SJCRH30 (cell line): ENCODE data around the gene COPS8. TPM values are rescaled to one million over a fixed set of nuclear protein-coding genes. Genes with fewer than 3 reads are reported as not detected.

Source experiments
- DNase-seq, 2 experiments: peaks; one replicate each; pipeline ENCODE4 v3.0.0-alpha.2; 2015 to 2020
- H3K27ac ChIP-seq: fragments of 250-450 bp; sonication (Bioruptor Pico); 2 replicates; pipeline ENCODE4 v1.5.1; 2020; ENCODE audit warnings: mild to moderate bottlenecking, moderate library complexity
- H3K27me3 ChIP-seq: fragments of 250-450 bp; sonication (Bioruptor Pico); 2 replicates; pipeline ENCODE4 v1.5.1; 2020; ENCODE audit warnings: mild to moderate bottlenecking, moderate library complexity
- H3K36me3 ChIP-seq: fragments of 250-450 bp; sonication (Bioruptor Pico); 2 replicates; pipeline ENCODE4 v1.5.1; 2020; ENCODE audit warnings: mild to moderate bottlenecking, moderate library complexity
- H3K4me1 ChIP-seq: fragments of 250-450 bp; sonication (Bioruptor Pico); 2 replicates; pipeline ENCODE4 v1.5.1; 2020; ENCODE audit warnings: mild to moderate bottlenecking, moderate library complexity
- H3K4me3 ChIP-seq: fragments of 250-450 bp; sonication (Bioruptor Pico); 2 replicates; pipeline ENCODE4 v1.5.1; 2020; ENCODE audit warnings: mild to moderate bottlenecking, moderate library complexity
- H3K9me3 ChIP-seq: fragments of 250-450 bp; sonication (Bioruptor Pico); replicated peaks from 2 replicates; pipeline ENCODE4 v1.5.1; 2020; ENCODE audit warnings: mild to moderate bottlenecking, moderate library complexity
- total RNA-seq: library from RNA; depleted of rRNA; stranded (reverse); fragments of >200 nt; shearing (Covaris generic); gene quantifications from 2 replicates; pipeline ENCODE4 v1.2.3, GENCODE V29; 2014

COPS8 gene
- total RNA-seq, 1 experiment from 2014 or later = 179 TPM

- no peaks in the 10 kb centered on the region for H3K36me3 ChIP-seq
- H3K9me3 ChIP-seq = no peaks in the 10 kb centered on the region; the same call in 1 of the 2 replicates
- H3K4me3 ChIP-seq = no peak overlapping the region
- peaks cover 33% of the 10 kb centered on the region for H3K4me1 ChIP-seq
- H3K27ac ChIP-seq = no peak overlapping the region
- H3K27me3 ChIP-seq = no peaks in the 10 kb centered on the region
- no peak for DNase-seq
Observed at GRCh38 chr2:237058423-237058822, 27.3 kb upstream of the COPS8 start.

GRCh38 chr2:237059155-237059875 lies 26.4 kb upstream of the COPS8 start:
- no peaks in the 10 kb centered on the region for H3K36me3 ChIP-seq
- no peak overlapping the region for H3K4me3 ChIP-seq
- H3K27ac ChIP-seq = no peak overlapping the region
- no peaks in the 10 kb centered on the region for H3K9me3 ChIP-seq
- DNase-seq = no peak
- H3K27me3 ChIP-seq = no peaks in the 10 kb centered on the region
- peaks cover 33% of the 10 kb centered on the region for H3K4me1 ChIP-seq

GRCh38 chr2:237060534-237061312 lies 25.0 kb upstream of the COPS8 start:
- Histone ChIP-seq H3K27ac (peak overlapping the region; percentile 45; the same call in 1 of the 2 replicates), H3K9me3 (no peaks in the 10 kb centered on the region), H3K27me3 (no peaks in the 10 kb centered on the region), H3K36me3 (no peaks in the 10 kb centered on the region), H3K4me1 (peaks cover 33% of the 10 kb centered on the region), H3K4me3 (no peak overlapping the region)
- DNase-seq = peak; percentile 82 to 93

DNA sequence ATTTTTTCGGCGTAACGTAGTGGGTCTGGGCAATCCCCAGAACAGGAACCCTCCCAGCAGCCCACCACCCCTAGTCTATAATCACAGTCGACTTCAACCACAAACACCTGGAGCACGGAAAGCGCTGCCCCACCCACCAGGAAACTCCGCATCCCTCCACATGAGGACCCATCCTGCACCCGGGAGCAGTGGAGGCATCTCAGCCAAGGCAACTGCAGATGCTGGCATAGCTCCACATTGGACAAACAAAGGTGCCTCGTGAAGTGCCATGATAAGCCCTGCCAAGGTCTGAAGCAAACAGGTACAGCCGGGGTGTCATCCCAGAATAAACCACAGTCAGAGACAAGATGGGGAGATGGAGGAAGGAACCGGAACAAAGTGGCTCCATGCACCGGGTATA lies 24.3 kb upstream of the COPS8 start:
- no peak for DNase-seq
- Histone ChIP-seq H3K27me3 (no peaks in the 10 kb centered on the region), H3K4me3 (no peak overlapping the region), H3K9me3 (no peaks in the 10 kb centered on the region), H3K27ac (no peak overlapping the region; the same call in 1 of the 2 replicates), H3K36me3 (no peaks in the 10 kb centered on the region), H3K4me1 (peaks cover 33% of the 10 kb centered on the region)

DNA sequence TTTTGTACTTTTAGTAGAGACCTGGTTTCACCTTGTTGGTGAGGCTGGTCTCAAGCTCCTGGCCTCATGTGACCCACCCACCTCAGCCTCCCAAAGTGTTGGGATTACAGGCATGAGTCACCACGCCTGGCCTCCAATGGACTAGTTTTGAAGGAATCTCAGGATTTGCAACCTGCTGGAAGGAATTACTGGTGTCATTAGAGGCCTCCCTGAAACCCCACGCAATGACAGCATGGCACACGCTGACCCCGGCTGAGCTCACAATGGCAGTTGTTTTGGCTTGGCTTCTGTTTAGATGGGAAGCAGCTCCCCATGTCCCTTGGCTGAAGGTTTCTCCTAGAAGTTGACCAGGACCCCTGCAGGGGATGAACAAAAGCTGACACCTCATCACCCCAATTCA lies 23.1 kb upstream of the COPS8 start:
- H3K4me1 ChIP-seq = peaks cover 37% of the 10 kb centered on the region
- no peaks in the 10 kb centered on the region for H3K27me3 ChIP-seq
- H3K4me3 ChIP-seq = no peak overlapping the region
- H3K27ac ChIP-seq = 0 out of 2 replicates have a peak overlapping the region, but pooled peaks have one; percentile 2
- no peaks in the 10 kb centered on the region; the same call in 1 of the 2 replicates for H3K9me3 ChIP-seq
- no peaks in the 10 kb centered on the region for H3K36me3 ChIP-seq
- peak; percentile 30 to 50 for DNase-seq

- H3K4me1 ChIP-seq = peaks cover 39% of the 10 kb centered on the region
- no peaks in the 10 kb centered on the region for H3K27me3 ChIP-seq
- H3K27ac ChIP-seq = no peak overlapping the region
- H3K36me3 ChIP-seq = no peaks in the 10 kb centered on the region
- no peak for DNase-seq
- H3K4me3 ChIP-seq = no peak overlapping the region
- H3K9me3 ChIP-seq = no peaks in the 10 kb centered on the region; the same call in 1 of the 2 replicates
Observed at GRCh38 chr2:237064203-237065070, 21.3 kb upstream of the COPS8 start.

DNA sequence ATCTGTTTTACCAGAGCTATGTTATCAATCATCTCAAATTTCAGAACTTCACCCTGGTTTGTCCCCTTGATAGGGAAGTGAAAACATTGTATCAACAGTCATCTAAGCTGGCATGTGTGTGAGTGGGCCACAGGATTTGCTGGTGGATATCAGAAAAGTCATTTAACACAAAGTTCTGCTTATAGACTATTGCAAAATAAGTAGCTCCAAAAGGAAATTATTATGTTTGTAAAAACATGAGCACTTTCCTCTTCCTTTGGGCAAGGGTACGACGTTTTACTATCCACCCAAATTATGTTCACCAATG lies 20.7 kb upstream of the COPS8 start:
- H3K27me3 ChIP-seq = no peaks in the 10 kb centered on the region
- no peaks in the 10 kb centered on the region; the same call in 1 of the 2 replicates for H3K9me3 ChIP-seq
- no peak for DNase-seq
- H3K27ac ChIP-seq = no peak overlapping the region
- peaks cover 34% of the 10 kb centered on the region for H3K4me1 ChIP-seq
- no peak overlapping the region for H3K4me3 ChIP-seq
- H3K36me3 ChIP-seq = no peaks in the 10 kb centered on the region

DNA sequence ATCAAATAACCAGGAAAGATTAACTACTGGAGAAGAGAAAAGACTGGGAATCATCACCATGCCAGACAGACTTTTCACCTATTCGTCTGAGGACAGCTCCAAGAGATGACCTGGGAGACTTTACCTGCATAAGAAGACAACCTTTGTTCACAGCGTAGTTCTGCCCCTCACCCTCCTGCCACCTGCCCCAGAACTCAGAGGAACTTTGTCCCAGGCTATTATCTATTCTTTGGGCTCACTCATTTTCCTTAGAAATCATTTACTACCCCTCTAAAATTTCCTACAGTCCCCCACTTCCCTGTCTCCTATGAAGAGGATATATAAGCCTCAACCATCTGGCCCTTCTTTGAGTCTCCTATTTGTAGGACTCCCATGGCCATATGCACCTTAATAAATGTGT lies 19.3 kb upstream of the COPS8 start:
- no peaks in the 10 kb centered on the region; the same call in none of the 2 replicates for H3K9me3 ChIP-seq
- no peaks in the 10 kb centered on the region for H3K36me3 ChIP-seq
- H3K27me3 ChIP-seq = no peaks in the 10 kb centered on the region
- no peak for DNase-seq
- no peak overlapping the region for H3K4me3 ChIP-seq
- peaks cover 22% of the 10 kb centered on the region for H3K4me1 ChIP-seq
- no peak overlapping the region for H3K27ac ChIP-seq

DNA sequence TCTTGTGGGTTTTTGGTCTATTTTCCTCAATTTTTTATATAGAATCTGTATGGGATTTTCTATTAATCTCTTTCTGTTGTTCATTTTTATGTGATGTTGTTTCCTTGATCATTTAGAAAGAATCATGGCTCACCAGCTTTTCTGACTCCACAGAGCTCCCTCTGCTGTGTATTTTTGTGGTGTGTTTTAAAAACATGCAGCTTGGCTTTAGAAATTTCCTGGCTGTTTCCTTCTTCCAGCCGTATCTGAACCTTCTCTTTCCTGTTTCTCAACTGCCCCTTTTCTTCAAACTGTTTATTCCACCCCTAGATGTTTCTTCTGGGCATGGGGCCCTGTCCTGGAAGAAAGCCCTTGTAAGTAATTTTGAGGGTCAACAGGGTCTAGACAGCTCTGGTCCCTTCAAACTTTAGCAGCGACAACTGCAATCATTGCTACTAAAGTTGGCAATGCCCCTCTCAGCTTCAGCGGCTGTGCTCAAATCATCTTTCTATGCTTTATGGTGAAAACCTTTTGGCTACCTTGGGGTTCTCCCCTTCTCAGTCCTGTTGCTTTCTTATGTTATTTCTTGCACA lies 17.6 kb upstream of the COPS8 start:
- no peaks in the 10 kb centered on the region; the same call in none of the 2 replicates for H3K9me3 ChIP-seq
- peaks cover 9% of the 10 kb centered on the region for H3K4me1 ChIP-seq
- H3K36me3 ChIP-seq = no peaks in the 10 kb centered on the region
- DNase-seq = peak in 1 of 2 experiments; percentile 28
- H3K27me3 ChIP-seq = no peaks in the 10 kb centered on the region
- no peak overlapping the region for H3K27ac ChIP-seq
- H3K4me3 ChIP-seq = no peak overlapping the region

GRCh38 chr2:237072067-237072931 lies 13.4 kb upstream of the COPS8 start:
- no peaks in the 10 kb centered on the region; the same call in none of the 2 replicates for H3K9me3 ChIP-seq
- no peak overlapping the region for H3K27ac ChIP-seq
- H3K36me3 ChIP-seq = no peaks in the 10 kb centered on the region
- H3K27me3 ChIP-seq = no peaks in the 10 kb centered on the region
- peaks cover 19% of the 10 kb centered on the region for H3K4me1 ChIP-seq
- H3K4me3 ChIP-seq = no peak overlapping the region
- peak; percentile 68 to 89 for DNase-seq

- Histone ChIP-seq H3K27me3 (no peaks in the 10 kb centered on the region), H3K4me1 (peaks cover 14% of the 10 kb centered on the region), H3K36me3 (no peaks in the 10 kb centered on the region), H3K9me3 (no peaks in the 10 kb centered on the region; the same call in 1 of the 2 replicates), H3K4me3 (no peak overlapping the region), H3K27ac (no peak overlapping the region)
- no peak for DNase-seq
Observed at GRCh38 chr2:237073552-237073951, 12.1 kb upstream of the COPS8 start.

- Histone ChIP-seq H3K36me3 (no peaks in the 10 kb centered on the region), H3K27me3 (no peaks in the 10 kb centered on the region), H3K27ac (no peak overlapping the region), H3K4me3 (no peak overlapping the region), H3K4me1 (peaks cover 14% of the 10 kb centered on the region), H3K9me3 (no peaks in the 10 kb centered on the region; the same call in 1 of the 2 replicates)
- no peak for DNase-seq
Observed at GRCh38 chr2:237074211-237074993, 11.3 kb upstream of the COPS8 start.
